GM12872 (cell line): Measurements from ENCODE around the gene KIF24.

ENCODE experiments used
- TF ChIP-seq, protein P1 (sequence below): IDR thresholded peaks from 3 replicates; pipeline ENCODE4 v1.5.1; 2011; ENCODE audit warnings: low read depth, mild to moderate bottlenecking, low read length, moderate library complexity; ENCODE audit not compliant: insufficient read depth

KIF24 gene

DNA sequence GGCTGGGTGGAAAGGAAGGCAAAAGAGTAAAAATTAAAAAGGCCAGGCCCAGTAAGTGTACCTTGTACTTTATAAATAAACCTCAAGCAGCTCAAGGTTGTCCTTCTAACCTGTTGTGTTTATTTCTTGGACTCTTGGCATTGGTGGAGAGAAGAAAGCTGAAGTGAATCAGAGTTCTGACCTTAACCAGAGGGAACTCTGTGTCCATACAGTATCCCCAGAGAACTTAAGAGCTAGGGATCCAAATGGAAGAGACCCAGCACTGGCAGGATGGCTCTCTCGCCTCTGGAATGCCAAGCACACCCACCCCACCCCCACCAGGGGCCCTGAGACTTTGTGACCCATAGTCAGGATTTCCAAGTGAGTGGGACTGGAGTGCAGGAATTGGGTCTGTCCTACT, 14.5 kb upstream of the KIF24 start:
- TF ChIP-seq, protein P1, sequence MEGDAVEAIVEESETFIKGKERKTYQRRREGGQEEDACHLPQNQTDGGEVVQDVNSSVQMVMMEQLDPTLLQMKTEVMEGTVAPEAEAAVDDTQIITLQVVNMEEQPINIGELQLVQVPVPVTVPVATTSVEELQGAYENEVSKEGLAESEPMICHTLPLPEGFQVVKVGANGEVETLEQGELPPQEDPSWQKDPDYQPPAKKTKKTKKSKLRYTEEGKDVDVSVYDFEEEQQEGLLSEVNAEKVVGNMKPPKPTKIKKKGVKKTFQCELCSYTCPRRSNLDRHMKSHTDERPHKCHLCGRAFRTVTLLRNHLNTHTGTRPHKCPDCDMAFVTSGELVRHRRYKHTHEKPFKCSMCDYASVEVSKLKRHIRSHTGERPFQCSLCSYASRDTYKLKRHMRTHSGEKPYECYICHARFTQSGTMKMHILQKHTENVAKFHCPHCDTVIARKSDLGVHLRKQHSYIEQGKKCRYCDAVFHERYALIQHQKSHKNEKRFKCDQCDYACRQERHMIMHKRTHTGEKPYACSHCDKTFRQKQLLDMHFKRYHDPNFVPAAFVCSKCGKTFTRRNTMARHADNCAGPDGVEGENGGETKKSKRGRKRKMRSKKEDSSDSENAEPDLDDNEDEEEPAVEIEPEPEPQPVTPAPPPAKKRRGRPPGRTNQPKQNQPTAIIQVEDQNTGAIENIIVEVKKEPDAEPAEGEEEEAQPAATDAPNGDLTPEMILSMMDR, result no peak

DNA sequence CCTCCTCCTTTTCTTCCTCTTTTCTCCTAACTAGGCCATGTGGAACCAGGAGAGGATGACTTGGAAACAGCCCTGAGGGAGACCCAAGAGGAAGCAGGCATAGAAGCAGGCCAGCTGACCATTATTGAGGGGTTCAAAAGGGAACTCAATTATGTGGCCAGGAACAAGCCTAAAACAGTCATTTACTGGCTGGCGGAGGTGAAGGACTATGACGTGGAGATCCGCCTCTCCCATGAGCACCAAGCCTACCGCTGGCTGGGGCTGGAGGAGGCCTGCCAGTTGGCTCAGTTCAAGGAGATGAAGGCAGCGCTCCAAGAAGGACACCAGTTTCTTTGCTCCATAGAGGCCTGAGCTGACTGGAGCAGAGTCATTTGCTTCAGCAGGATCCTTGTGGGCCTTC, 14.0 kb upstream of the KIF24 start:
- TF ChIP-seq, protein P1, result no peak

DNA sequence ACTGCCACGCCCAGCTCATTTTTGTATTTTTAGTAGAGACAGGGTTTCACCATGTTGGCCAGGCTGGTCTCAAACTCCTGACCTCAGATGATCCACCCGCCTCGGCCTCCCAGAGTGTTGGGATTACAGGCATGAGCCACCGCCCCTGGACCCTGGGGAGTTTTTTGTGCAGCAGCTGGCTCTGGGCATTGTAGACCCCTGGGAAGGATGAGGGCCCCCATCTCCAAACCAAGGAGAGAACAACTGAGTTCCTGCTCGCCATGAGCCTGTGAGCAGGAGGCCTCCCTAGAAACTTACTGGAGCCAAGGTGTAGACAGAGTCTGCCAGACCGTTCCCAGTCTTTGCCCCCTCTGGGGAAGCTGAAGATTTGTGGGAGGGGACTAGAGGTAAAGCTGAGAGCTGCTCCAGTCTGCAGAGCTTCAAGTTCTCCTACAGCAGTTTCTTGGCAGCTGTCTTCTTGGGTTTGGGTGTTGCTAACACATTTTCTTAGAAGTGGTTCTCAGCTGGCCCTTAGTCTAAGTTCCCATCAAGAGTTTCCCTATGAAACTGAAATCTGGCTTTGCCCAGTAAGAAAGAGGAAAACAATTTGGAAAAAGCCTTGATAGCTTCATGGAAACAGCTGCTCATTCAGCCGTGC, 12.7 kb upstream of the KIF24 start:
- TF ChIP-seq, protein P1, result no peak

DNA sequence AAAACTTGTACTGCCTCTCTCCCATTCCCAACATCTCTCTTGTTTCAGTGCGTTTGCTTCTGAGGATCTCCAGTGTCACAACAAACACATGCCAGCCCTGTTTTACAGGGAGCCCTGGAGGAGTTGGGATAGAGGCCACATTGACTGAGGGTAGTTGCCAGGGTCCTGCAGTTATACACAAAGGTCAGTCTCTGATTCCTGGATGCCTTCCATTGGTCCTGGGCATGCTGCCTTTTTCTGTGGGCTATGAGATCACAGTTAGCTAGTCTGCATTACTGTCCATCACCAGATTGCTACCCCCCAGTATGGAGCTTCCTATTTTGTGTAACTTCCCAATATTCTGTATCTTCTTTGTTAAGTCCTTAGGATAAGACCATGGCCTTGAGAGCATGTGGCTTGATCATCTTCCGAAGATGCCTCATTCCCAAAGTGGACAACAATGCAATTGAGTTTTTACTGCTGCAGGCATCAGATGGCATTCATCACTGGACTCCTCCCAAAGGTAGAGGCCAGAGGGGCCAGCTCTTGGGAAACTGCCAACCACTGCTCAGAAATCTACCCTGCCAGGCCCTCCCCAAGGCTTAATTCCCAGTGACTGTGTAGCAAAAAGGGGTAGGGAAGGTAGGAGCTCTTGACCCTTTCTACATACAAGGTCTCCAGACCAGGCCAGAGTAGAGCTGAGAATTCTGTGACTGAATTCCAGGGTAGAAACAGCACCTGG, 9.8 kb upstream of the KIF24 start:
- TF ChIP-seq, protein P1, result no peak

DNA sequence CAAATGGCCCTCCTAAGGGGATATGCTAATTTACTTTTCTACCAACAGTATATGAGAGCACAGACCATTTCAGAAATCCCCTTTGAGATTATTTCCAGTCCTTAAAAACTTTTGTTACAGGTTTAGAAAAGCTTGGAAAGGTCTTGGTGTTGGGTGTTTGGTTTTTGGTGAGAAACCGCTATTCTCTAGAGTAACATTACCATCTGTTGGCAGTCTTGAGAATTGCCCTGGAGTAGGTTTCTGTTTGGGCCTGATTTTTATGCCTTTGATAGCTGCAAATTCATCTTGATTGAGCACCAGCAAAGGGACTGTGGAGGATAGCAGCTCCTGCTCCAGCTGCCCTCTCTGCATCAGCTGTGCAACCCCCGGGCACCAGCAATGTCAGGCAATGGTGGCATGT, 8.3 kb upstream of the KIF24 start:
- TF ChIP-seq, protein P1, result 0 out of 3 replicates have a peak, but pooled peaks have one; percentile 19

DNA sequence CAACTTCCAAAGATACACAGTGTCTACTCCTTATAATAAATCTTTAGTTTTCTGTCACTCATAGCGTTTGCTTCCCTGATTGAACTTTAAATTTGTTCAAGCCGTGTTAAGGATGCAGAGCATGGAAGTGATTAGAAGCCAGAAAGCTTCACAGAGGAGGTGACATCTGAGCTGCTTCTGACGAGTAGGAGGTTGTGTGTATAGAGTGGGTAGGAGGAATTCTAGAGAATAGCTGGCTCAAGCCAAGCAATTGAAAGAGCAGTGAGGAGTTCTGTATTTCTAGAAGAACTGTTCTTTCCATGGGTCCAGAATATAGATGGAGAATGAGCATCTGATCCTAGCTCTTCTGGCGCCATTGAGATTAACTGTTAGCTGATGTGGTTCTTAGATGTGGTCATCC, 6.3 kb upstream of the KIF24 start:
- TF ChIP-seq, protein P1, result no peak

DNA sequence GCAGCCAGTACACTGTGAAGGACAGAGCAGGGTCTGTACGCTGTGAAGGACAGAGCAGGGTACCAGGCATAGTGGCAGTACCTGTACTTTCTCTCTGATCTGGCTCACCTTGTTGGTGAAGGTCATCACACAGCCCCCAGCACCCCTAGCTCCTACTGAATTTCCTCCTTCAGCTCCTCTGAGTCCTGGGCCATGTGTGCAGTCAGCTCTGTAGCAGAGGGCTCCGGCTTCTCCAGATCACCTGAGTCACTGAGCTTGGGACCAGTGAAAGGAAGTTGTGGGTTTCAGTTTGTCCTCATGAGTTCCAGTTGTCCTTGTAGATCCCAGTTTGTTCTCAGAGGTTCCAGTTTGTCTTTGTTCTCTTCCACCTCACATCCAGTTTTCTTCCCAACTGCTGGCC, 5.8 kb upstream of the KIF24 start:
- TF ChIP-seq, protein P1, result no peak
